Astrocyte of the spinal cord (primary cell): ENCODE data around the gene KCNH2.

ENCODE experiments used
- DNase-seq: peaks from one replicate; pipeline ENCODE4 v3.0.0; 2011; ENCODE audit warnings: low read depth, low spot score
- H3K4me3 ChIP-seq: 2 replicates; pipeline ENCODE4 v1.5.1; 2011; ENCODE audit warnings: low read depth, mild to moderate bottlenecking, low read length, moderate library complexity
- CTCF ChIP-seq: IDR thresholded peaks from 2 replicates; pipeline ENCODE4 v1.5.1; 2012; ENCODE audit warnings: low read depth, mild to moderate bottlenecking, low read length, inconsistent platforms
- in situ Hi-C: cut with HindIII; loops from 2 replicates; pipeline ENCODE4 v1.10.0; 2017; ENCODE audit warnings: low sequenced_read_pairs

Gene KCNH2

GRCh38 chr7:150897502-150898474 lies 80.3 kb downstream of the KCNH2 start:
- TF ChIP-seq CTCF = no peak
- H3K4me3 ChIP-seq = no peak overlapping the region
- DNase-seq = no peak
- in situ Hi-C loops = no loop called here

GRCh38 chr7:150896562-150897209 lies 81.4 kb downstream of the KCNH2 start:
- in situ Hi-C loops = no loop called here
- H3K4me3 ChIP-seq = no peak overlapping the region
- no peak for DNase-seq
- no peak for TF ChIP-seq CTCF

- no peak overlapping the region for H3K4me3 ChIP-seq
- DNase-seq = no peak
- in situ Hi-C loops = no loop called here
- no peak for TF ChIP-seq CTCF
Measured at GRCh38 chr7:150895809-150896208, 82.3 kb downstream of the KCNH2 start.
